GM18909 (cell line): Measurements from ENCODE around the gene IQGAP2.

Source experiments
- ATAC-seq: cut with Tn5 transposase; IDR thresholded peaks from one replicate; pipeline ENCODE4 v1.9.1; 2021; ENCODE audit warnings: mild to moderate bottlenecking; ENCODE audit not compliant: unreplicated experiment, poor library complexity

Gene IQGAP2

DNA sequence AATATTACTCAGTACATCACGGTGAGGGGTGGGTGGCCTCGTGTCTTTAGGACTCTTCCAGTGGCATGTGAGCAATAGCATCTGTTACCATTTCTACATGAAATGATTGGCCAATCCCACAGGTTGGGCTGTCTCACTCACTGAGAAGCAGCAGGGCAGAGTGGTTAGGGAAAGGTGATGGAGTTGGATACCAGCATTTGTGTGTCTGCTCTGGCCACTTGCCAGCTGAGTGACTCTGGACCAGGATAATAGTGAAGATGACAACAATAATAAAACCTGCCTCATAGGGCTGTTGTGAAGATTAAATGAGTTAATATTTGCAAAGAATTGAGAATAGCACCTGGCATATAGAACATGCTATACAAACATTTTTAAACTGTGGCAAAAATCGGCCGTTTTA lies 42.0 kb downstream of the IQGAP2 start:
- ATAC-seq: no peak

DNA sequence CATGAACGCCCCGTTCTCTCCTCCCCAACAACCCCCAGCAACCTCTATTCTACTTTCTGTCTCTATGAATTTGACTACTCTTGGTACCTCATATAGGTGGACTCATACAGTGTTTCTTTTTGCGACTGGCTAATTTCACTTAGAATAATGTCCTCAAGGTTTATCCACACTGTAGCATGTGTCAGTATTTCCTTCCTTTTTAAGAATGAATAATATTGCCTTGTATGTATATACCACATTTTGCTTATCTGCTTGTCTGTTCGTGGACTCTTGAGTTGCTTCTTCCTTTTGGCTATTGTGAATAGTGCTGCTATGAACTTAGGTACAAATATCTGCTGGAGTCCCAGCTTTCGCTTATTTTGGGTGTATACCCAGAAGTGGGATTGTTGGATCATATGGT lies 42.7 kb downstream of the IQGAP2 start:
- no peak for ATAC-seq

DNA sequence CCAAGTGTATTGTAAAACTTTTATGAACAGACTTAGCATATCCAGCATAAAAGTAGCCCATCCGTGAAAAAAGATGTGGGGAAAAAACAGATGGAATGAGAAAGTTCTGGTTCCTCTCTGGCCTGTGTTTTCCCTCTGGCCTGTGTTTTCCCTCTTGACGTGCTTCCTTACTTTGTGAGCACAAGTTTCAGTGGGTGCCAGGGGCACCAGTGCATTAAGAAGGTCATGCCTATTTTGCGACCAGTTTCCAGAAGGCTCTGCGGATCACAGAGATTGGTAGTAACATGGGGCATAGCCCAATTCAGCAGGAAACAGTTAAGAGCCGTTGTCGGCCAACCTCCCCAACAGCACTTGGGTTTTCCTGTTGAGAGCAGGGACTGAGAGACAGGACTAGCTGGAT lies 43.7 kb downstream of the IQGAP2 start:
- ATAC-seq: no peak

DNA sequence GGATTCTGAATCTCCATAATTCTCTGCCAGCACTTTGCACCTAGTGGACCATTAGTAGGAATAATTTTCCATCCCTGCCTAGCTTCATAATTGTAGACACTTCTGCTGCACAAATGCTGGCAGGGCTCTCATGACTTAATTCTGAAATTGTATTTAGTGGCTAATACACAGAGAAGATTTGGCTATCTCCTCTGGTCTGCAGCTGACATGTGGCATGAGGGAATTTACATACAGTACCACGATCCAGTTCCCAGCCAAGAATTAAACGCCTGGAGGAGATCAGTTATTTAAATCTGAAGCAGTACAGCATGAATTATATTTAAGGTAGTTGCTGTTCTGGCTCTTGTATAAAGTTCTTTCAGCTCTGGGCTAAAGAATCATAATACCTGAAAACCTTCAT lies 46.5 kb downstream of the IQGAP2 start:
- no peak for ATAC-seq

DNA sequence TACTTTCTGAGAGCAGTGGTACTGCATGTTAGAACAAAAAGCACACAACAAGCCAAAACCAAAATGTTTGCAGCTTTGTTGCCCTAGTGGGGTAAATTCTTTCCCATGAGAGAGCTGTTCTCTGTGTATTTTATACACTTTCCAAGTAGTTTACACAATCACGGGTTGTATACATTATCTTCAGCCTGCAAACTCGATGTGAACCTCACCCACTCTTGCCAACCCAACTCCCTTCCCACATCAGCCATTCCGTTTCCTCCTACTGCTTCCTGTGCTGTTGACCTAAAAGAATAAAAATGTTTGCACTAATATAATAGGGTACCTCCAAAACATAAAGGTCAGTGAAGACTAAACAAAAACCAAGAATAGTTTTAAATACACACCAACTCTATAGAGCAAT lies 47.0 kb downstream of the IQGAP2 start:
- ATAC-seq: no peak

DNA sequence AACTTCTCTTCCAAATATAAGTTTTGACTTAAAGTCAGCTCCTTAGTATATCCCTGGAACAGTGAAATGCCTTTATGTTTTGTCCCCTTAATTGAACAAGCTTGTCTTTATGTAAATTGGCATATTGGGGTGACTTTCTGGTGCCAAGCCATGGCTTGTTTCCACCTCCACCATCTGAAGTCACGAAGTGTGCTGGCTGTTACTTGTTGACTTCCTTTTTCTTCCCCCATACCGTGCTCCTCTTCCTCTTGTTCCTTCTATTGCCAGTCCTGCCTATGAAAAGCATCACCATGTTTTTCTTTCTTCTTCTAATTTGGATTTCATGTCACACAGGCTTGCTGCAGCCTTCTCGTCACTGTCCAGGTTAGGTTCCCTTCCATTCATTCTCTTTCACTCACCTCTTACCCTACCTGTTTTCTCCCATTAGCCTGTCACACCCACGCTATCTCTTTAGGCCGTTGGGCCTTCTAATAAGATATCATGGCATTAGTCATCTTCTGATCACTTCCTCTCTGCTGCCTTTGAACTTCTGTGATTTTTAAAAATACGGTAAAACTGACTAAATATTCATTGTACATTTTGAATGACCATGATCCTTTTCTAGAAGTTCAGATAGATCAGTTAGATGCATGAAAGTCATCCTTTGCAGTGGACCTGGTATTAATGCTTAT lies 48.1 kb downstream of the IQGAP2 start:
- no peak for ATAC-seq

DNA sequence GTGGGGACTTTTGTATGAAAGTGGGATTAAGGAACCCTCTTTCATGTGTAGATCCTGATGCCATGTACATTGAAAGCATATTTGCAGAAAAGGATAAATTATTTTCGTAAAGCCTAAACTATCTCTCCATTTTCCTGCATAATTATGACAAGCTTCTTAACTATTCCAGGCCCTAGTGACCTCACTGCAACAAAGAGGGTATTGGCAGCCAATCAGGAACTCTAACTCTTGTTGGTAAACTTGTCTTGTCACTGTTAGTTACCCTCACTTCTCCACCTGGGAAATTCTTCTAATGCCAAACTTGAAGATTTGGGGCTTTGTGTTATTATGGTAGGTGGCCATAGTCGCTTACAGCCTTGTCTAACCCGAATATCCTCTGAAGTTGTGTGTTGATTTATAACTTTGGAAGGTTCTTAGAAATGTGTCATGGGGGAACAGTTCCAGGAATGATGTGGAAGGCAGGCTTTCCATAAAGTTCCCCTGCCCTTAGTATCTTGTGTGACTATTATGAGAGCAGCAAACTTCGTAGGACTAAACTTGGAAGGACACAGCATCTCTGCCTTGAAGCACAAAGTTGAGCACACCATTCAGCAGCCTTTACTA lies 52.5 kb downstream of the IQGAP2 start:
- ATAC-seq: no peak

DNA sequence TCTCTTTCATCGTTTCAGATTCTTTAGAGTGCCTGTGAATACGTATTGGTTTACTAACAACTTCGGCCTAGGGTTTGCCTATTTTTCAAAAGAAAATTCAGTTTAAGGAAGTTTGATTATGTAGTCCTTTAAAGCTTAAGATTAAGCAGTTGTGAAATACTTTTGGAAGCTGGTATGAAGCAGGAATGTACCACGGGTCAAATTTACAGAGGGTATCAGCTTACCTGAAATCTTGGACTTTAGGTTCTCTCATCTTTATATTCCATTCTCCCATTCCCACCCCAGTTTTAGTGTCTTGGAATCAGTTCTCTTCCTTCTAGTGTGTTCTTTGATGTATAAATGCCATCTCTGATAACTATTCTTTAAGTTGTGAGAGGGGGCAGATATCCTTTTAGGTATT lies 53.2 kb downstream of the IQGAP2 start:
- ATAC-seq: no peak

DNA sequence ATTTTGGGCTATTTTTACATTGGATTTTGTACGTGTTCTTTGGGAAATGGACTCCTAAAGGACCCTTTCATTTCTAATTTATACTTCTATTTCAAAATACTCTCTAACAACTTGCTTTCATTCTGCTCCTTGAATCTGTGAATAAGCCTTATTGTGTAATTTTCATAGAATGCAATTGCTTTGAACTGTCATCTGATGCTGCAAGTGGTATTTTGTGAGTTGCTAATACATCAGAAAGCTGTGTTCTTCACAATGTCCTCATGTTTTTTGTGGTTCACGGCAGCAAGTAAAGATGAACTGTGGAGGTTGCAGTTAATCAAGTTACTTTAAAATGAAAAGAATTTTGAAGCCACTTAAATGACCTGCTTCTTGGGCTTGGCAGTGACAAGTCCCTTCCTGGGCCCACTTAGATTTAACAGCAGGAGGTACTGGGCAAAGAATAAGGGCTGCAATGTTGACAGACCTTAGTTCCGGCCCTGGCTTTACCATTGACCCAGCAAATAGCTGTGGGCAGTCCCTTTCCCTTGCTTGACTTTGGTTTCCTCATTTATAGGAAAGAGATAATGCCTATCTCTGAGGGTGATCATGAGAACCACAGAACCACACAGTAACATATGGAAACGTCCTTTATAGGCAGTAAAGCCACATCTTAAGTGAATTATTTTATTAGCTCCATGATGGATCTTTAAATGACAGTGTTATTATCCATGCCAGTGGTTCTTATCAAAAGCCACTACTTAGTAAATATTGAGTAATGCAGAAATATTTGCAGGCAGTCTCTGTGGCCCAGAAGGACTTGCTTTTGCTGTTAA lies 54.8 kb downstream of the IQGAP2 start:
- ATAC-seq: no peak

DNA sequence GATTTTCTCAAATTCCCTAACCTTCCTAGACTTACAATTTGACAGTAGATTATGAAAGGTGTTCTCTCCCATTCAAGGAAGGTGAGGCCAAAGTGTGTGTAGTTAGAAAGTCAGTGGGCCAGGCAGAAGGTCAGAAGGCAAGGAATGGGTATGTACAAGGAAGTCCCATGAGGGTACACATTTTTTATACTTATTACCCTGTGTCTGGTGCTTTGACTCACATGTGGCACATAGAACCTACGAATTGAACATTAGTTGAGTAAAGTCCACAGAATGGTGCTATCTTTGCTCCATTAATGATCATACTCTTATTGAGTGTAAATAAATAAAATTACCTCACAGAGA lies 55.4 kb downstream of the IQGAP2 start:
- no peak for ATAC-seq

DNA sequence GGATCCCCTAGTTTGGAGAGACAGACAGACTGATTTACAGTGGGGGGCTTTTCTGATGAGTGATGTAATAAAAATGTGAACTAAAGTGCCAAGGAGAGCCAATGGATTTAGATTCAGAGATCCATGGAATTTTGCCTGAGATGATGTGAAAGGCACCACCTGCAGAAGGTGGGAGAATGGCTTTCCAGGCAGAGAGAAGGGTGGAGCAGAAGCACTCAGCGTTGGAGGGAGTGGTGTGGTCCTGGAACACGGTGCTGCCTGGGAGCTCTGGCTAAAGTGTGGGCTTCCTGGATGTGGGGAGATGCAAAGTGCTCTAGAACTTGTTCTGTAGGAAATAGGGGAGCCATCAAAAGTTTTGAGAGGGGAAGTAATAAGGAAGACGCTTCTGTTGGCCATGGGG lies 57.0 kb downstream of the IQGAP2 start:
- ATAC-seq: no peak

DNA sequence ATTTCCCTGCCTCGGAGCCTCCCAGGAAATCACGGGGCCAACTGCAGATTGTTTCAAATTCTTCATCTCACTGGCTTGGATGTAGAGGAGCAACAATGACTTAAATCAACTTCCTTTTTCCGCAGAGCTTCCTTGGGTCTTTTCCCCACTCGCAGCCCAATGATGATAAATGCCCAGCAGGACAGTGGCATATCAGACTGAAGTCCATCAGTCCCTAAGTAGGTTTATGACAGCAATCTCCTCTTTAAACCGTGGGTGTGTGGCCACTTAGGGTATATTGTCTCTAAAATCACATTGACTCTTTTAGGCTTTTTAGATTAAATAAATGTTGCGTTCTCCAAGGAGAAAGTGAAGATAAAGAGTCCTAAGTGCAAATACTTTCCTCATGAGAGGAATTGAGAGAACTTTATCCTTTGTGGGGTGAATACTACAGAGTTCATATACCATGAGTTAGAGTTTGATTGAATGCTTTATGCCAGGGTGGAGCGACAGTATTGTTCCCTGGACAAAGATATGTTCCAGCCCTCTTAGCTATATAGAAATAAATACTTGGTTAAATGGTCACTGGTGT lies 59.1 kb downstream of the IQGAP2 start:
- no peak for ATAC-seq

DNA sequence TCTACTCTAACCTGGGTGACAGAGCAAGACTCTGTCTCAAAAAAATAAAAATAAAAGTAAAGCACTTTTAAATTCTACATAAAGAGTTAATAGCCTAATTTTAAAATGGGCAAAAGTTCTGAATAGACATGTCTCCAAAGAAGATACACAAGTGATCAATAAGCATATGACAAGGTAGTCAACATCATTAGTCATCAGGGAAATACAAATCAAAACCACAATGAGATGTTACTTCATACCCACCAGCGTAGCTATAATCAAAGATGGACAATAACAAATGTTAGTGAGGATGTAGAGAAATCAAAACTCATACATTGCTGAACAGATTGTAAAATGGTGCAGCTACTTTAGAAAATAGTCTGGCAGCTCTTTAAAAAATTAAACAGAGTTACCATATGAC lies 64.1 kb downstream of the IQGAP2 start:
- ATAC-seq: no peak

DNA sequence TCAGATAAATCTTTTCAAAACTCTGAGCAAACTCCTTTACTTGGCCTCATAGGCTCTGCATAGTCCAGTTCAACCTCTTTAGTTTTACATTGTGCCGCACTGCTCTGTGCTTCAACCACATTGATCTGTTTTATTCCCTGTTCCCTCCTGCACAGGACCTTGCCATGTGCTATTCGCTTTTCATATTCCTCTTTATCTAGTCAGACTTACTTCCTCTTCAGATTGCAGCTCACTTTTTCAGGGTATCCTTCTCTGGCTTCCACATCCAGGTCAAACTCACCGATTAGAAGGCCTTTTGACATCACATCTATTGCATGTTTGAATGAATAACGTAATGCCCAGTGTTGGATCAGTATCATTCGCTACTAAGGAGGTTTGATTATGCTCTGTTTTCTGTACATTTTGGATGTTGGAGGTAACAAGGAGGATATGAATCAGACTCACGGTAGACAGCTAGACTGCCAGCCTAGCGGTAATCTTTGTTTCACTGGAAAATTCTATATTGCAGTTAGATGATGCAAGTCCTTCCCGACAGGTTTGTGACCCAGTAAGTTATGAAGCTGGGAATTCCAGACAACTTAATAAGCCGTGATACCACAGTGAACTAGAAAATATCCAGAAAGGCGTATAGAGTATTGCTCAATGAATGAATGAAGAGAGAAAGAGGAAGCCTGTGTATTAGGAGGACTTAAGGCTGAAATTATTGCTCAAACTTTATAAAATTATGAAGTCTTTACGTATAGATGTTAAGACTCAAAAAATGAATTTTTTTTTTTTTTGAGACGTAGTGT lies 65.7 kb downstream of the IQGAP2 start:
- ATAC-seq: no peak

DNA sequence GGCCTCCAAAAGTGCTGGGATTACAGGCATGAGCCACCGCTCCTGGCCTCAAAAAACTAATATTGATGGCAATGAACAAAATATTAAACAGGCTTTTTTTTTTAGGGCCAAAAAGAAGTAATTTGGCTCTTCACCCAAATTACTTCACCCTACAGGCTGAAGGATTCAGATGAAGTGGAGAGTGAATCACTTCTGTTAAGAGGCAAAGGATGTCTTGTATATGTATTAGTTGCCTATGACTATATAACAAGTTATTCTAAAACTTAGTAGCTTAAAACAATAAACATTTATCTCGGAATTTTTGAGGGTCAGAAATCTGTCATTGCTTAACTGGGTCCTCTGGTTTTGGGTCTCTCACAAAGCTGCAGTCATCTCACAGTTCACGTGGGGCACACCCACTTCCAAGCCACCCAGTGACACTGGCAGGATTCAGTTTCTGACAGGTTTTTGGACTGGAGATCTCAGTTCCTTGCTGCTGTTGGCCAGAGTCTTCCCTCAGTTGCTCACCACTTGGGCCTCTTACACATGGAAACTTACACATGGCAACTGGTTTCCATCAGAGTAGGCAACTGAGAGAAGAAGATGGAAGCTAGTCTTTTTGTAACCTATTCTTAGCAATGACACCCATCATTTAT lies 66.7 kb downstream of the IQGAP2 start:
- no peak for ATAC-seq

DNA sequence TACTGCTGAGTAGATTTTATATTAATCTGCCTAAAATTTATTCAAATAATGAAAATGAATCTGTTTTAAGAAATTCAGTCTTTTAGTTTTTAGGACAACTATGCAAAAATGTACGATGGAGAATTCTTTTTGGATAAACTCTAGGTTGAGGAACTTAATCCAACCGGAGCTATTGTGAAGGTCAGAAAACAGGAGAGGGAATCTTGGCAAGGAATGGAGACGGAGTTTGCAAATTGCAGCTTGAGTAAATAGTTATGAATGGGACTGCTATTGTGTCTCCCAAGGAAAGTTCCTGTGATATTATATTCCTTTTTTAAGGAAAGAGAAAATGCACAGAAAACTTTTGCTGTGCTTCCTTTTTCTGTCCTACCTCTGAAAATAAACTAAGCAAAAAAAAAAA lies 67.9 kb downstream of the IQGAP2 start:
- no peak for ATAC-seq

DNA sequence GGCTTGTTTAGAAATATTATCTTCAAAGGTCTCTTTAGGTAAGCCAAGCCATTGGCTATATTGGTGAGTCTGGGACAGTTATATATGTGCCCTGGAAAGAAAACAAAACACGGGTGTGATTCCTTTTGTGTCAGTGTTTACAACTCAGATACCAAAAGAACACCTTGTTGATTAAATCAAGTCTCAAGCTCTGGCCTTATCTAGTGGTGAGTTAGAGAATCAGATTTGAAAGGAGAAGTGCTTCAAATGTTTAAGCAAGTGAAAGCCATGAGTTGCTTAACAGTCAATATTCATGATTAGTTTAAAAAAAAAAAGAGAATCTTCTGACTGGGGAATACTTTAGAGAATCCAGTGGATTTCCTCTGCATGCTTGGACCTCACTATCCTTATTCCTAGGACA lies 68.3 kb downstream of the IQGAP2 start:
- ATAC-seq: no peak

DNA sequence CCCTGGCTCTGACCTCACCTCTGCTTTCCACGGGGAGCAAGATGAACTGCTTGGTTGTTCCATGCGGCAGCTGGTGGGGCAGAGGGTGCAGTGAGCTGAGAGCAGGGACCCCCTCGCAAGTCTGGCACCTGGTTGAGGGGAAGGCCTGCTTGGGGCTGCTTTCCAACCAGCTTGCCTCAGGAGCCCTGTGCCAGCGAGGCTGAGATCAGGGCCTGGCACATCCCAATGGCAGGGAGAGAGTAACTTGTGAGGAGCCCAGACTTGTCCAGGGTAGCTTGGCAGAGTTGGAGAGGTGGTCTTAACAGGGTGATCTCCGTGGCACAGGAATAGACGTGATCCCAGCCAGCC lies 68.9 kb downstream of the IQGAP2 start:
- ATAC-seq: no peak

DNA sequence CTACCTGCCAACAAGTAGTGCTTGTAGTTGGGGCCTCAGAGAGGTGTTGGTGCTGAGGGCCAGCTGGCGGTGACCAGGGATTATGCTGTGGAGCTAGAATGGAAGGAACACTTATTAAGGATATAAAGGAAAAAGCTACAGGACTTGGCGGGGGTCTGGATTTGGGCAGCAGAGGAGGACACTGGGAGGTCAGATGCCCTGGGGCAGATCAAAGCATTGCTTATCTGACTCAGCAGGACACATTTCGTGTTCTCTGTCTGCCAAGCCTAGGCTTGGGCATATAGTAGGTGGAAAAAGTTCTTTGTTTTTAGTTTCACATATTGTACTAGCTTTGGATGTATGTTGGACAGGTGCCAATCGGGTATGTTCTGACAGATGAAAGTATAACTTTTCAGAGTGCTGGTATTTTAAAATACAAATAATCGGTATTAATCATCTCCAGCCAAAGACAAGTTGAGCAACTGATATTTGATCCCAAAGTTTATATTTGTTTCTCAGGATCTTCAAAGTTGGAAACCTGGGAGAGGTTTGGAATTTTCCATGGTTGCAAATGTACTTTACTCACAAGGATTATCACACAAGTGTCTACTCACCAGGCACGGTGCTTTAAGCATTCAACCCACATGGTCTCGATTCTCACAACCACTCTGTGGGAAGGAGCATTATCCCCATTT lies 69.4 kb downstream of the IQGAP2 start:
- ATAC-seq: no peak

DNA sequence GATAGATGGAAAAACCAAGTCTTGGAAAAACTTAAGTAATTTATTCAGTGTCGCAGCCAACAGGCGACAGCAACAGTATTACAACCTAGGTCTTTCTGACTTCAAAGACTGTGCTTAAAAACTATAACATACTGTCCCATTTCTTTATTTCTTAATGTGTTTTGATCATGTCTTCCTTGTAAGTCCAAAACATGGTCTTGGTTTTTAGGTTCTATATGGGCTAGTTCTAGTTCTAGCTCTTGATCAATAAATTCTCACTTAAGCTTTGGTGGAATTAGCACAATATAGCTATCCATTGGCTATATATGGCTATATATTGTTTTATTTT lies 69.9 kb downstream of the IQGAP2 start:
- no peak for ATAC-seq
